A673 (cell line): Measurements from ENCODE around the gene POU4F2. TPM values are rescaled to one million over a fixed set of nuclear protein-coding genes. Genes with fewer than 3 reads are reported as not detected.
A peak's percentile ranks its signal among the peaks of the same experiment; 100 is the strongest.

Experiments
- BruUV-seq: library from RNA; stranded (reverse); fragments of 400-500 nt; replicated peaks from 2 replicates; lab custom pipeline; 2021; lab: Mats Ljungman, UMichigan
- CTCF ChIA-PET: fragments of 300-600 bp; sonication (Branson Sonifier 250); formaldehyde crosslinking; loops from one replicate; lab custom pipeline; 2022; ENCODE audit warnings: antibody characterized with exemption; lab: Charles Lee
- POLR2A ChIA-PET: fragments of 300-600 bp; sonication (Branson Sonifier 250); formaldehyde crosslinking; loops from one replicate; lab custom pipeline; 2022; ENCODE audit warnings: antibody characterized with exemption; ENCODE audit not compliant: low non-redundant PET; lab: Charles Lee
- DNase-seq: peaks from one replicate; pipeline ENCODE4 v3.0.0-alpha.2; 2015; ENCODE audit warnings: low spot score
- H3K27ac ChIP-seq: fragments of 200-600 bp; sonication (generic); 2 replicates; pipeline ENCODE4 v1.5.1; 2016; ENCODE audit warnings: mixed run types, low read depth, mild to moderate bottlenecking, mixed read lengths, antibody characterized with exemption, low read length; ENCODE audit not compliant: poor library complexity, severe bottlenecking
- H3K27me3 ChIP-seq: fragments of 200-600 bp; sonication (generic); replicated peaks from 2 replicates; pipeline ENCODE4 v1.6.1; 2017; ENCODE audit warnings: mixed run types, low read depth, mild to moderate bottlenecking, mixed read lengths, antibody characterized with exemption, low read length; ENCODE audit not compliant: insufficient read depth, poor library complexity
- H3K36me3 ChIP-seq: fragments of 200-600 bp; sonication (generic); 2 replicates; pipeline ENCODE4 v1.6.1; 2016; ENCODE audit warnings: mixed run types, mild to moderate bottlenecking, mixed read lengths, antibody characterized with exemption, low read length; ENCODE audit not compliant: insufficient read depth, poor library complexity, severe bottlenecking
- H3K4me1 ChIP-seq: fragments of 200-600 bp; sonication (generic); 2 replicates; pipeline ENCODE4 v1.6.1; 2017; ENCODE audit warnings: mixed run types, mild to moderate bottlenecking, mixed read lengths, antibody characterized with exemption, low read length; ENCODE audit not compliant: insufficient read depth, poor library complexity, severe bottlenecking
- H3K4me3 ChIP-seq: fragments of 200-600 bp; sonication (generic); 2 replicates; pipeline ENCODE4 v1.5.1; 2016; ENCODE audit warnings: low read depth, mixed run types, mild to moderate bottlenecking, mixed read lengths, low read length; ENCODE audit not compliant: poor library complexity, severe bottlenecking
- H3K9me3 ChIP-seq: fragments of 200-600 bp; sonication (generic); 2 replicates; pipeline ENCODE4 v1.6.1; 2016; ENCODE audit warnings: mixed run types, low read depth, mild to moderate bottlenecking, mixed read lengths, antibody characterized with exemption, low read length; ENCODE audit not compliant: poor library complexity, severe bottlenecking
- CTCF ChIP-seq: fragments of 300-800, 200-600 bp; sonication (generic); conservative IDR thresholded peaks from 2 replicates; pipeline ENCODE4 v1.5.1; 2017; ENCODE audit warnings: low read depth, mild to moderate bottlenecking, antibody characterized with exemption, low read length, moderate library complexity, mixed read lengths
- EZH2 ChIP-seq: fragments of 200-600 bp; sonication (generic); IDR thresholded peaks from 2 replicates; pipeline ENCODE4 v1.6.1; 2017; ENCODE audit warnings: borderline replicate concordance, low read depth, mild to moderate bottlenecking, mixed read lengths, antibody characterized with exemption, low read length; ENCODE audit not compliant: poor library complexity, severe bottlenecking
- intact Hi-C: fragments of 100-400 bp; cut with micrococcal nuclease; formaldehyde crosslinking; loops from one replicate; pipeline ENCODE4 v1.10.0; 2022; ENCODE audit not compliant: unreplicated experiment
- total RNA-seq: library from RNA; stranded (reverse); gene quantifications from 2 replicates; pipeline ENCODE4 v1.2.3, GENCODE V29; 2021

Gene POU4F2
- total RNA-seq, 1 experiment from 2014 or later: 2.6 TPM

- CTCF ChIA-PET: no interaction called here
- Histone ChIP-seq H3K27ac (no peak overlapping the region), H3K4me3 (no peak overlapping the region), H3K9me3 (no peaks in the 10 kb centered on the region), H3K36me3 (no peaks in the 10 kb centered on the region), H3K27me3 (peaks cover 19% of the 10 kb centered on the region), H3K4me1 (peaks cover 10% of the 10 kb centered on the region)
- POLR2A ChIA-PET: no interaction called here
- DNase-seq: peak; percentile 48
- TF ChIP-seq CTCF (no peak), EZH2 (no peak)
- intact Hi-C loops: no loop called here
- no TSS peak for BruUV-seq
Measured at GRCh38 chr4:146643812-146644401, 5.2 kb downstream of the POU4F2 start.

- Histone ChIP-seq H3K27me3 (peaks cover 10% of the 10 kb centered on the region), H3K27ac (no peak overlapping the region), H3K36me3 (no peaks in the 10 kb centered on the region), H3K4me1 (peaks cover 6% of the 10 kb centered on the region), H3K4me3 (no peak overlapping the region), H3K9me3 (no peaks in the 10 kb centered on the region)
- intact Hi-C loops: no loop called here
- TF ChIP-seq EZH2 (no peak), CTCF (no peak)
- ChIA-PET CTCF (no interaction called here), POLR2A (no interaction called here)
- no TSS peak for BruUV-seq
- no peak for DNase-seq
Measured at GRCh38 chr4:146645921-146646320, 7.2 kb downstream of the POU4F2 start.

DNA sequence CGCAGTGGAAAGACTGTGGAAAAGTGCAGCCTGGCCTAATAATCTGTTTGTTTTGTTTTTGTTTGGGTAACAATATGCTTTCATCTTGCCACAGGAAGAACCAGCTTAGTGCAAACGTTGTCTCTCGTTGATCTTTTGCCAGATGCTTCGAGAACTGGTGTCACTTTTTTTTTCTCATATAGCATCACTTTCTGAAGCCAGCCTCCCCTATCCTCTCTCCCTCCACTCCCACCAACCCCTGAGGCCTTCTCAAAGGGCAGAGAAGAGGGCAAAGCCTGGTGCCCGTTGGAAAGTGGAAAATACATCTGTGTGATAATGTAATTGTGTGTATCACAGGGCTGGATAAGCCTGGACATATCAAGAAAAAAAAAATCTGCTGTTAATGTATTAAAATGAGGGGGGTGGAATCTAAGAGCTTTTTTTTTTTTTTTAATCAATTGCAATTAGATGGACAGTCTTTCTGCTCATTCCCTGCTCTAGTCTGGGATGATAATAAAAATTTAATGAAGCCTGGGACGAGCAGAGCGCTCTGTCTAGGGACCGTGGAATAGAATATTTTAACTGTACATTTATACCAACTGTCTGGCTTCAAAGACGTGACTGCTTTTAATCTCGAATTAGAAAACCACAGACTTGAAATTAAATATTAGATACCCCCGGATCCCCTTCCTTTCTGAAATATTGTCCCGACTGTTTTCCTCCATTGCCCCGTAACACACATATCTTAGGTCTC, 8.1 kb downstream of the POU4F2 start:
- Histone ChIP-seq H3K36me3 (no peaks in the 10 kb centered on the region), H3K4me1 (peaks cover 6% of the 10 kb centered on the region), H3K4me3 (no peak overlapping the region), H3K9me3 (no peaks in the 10 kb centered on the region), H3K27me3 (peaks cover 10% of the 10 kb centered on the region), H3K27ac (no peak overlapping the region)
- ChIA-PET CTCF (no interaction called here), POLR2A (no interaction called here)
- no peak for TF ChIP-seq CTCF
- no peak for TF ChIP-seq EZH2
- no TSS peak for BruUV-seq
- intact Hi-C loops: no loop called here
- peak; percentile 17 for DNase-seq
